ENCODE measurements around the gene CES5A.

Gene CES5A

GRCh38 chr16:55911616-55912015 lies 36.4 kb upstream of the CES5A start:
- Histone ChIP-seq H3K18ac (ENCODE audit: low read length) (no peak overlapping the region), H2BK5ac (ENCODE audit: low read depth, low read length, poor library complexity) (no peak overlapping the region), H3K4me2 (ENCODE audit: low read length) (no peak overlapping the region), H4K12ac (ENCODE audit: low read depth, low read length) (no peak overlapping the region), H3K9ac (ENCODE audit: low read length) (no peak overlapping the region), H2AK5ac (ENCODE audit: low read length) (no peak overlapping the region), H3K79me1 (ENCODE audit: low read length) (peaks cover 21% of the 10 kb centered on the region), H4K8ac (ENCODE audit: low read depth, low read length) (peak overlapping the region; percentile 61), H2AFZ (ENCODE audit: insufficient read depth, low read length, poor library complexity) (no peak overlapping the region), H3K27me3 (ENCODE audit: insufficient read depth, low read length) (no peaks in the 10 kb centered on the region), H3K14ac (ENCODE audit: low read length) (peak overlapping the region; percentile 12), H3K27ac (ENCODE audit: low read depth, low read length) (no peak overlapping the region), H3K4me3 (ENCODE audit: low read depth, low read length) (no peak overlapping the region), H4K91ac (ENCODE audit: low read depth, low read length) (peak overlapping the region; percentile 85), H3K36me3 (ENCODE audit: control insufficient read depth in 1 of 2, insufficient read depth in 2 of 2, low read length in 2 of 2) (no peaks in the 10 kb centered on the region), H3K4me1 (ENCODE audit: control insufficient read depth in 1 of 2, insufficient read depth in 2 of 2, low read length in 2 of 2) (peaks cover 26 to 35% of the 10 kb centered on the region in 2 experiments), H2BK120ac (ENCODE audit: insufficient read depth, low read length, poor library complexity) (peak overlapping the region; percentile 30), H3K23ac (ENCODE audit: low read length) (no peak overlapping the region), H3K4ac (ENCODE audit: low read depth, low read length) (no peak overlapping the region), H3K79me2 (ENCODE audit: control insufficient read depth, insufficient read depth, low read length, poor library complexity) (peaks cover 2% of the 10 kb centered on the region), H3K9me3 (ENCODE audit: insufficient read depth, low read depth, low read length) (no peaks in the 10 kb centered on the region), H2BK12ac (ENCODE audit: low read length) (peak overlapping the region; percentile 37)
- no CpG with 5 or more reads among the region's 2 CpGs for WGBS (ENCODE audit: extremely low coverage, insufficient coverage, insufficient read length)
- DNase-seq, result no peak

- H4K8ac ChIP-seq (ENCODE audit: low read depth, low read length), result no peak overlapping the region
- H3K14ac ChIP-seq (ENCODE audit: low read length), result no peak overlapping the region
- H2BK5ac ChIP-seq (ENCODE audit: low read depth, low read length, poor library complexity), result no peak overlapping the region
- DNase-seq, result no peak
- no peak overlapping the region for H3K9ac ChIP-seq (ENCODE audit: low read length)
- H3K79me2 ChIP-seq (ENCODE audit: control insufficient read depth, insufficient read depth, low read length, poor library complexity), result peaks cover 2% of the 10 kb centered on the region
- H2BK120ac ChIP-seq (ENCODE audit: insufficient read depth, low read length, poor library complexity), result no peak overlapping the region
- no peak overlapping the region for H3K4me2 ChIP-seq (ENCODE audit: low read length)
- H2BK12ac ChIP-seq (ENCODE audit: low read length), result no peak overlapping the region
- no peak overlapping the region for H4K91ac ChIP-seq (ENCODE audit: low read depth, low read length)
- H4K12ac ChIP-seq (ENCODE audit: low read depth, low read length), result no peak overlapping the region
- H3K27me3 ChIP-seq (ENCODE audit: insufficient read depth, low read length), result no peaks in the 10 kb centered on the region
- WGBS (ENCODE audit: extremely low coverage, insufficient coverage, insufficient read length), result no CpG with 5 or more reads among the region's 2 CpGs
- no peak overlapping the region for H2AFZ ChIP-seq (ENCODE audit: insufficient read depth, low read length, poor library complexity)
- H3K4ac ChIP-seq (ENCODE audit: low read depth, low read length), result no peak overlapping the region
- H3K36me3 ChIP-seq (ENCODE audit: control insufficient read depth in 1 of 2, insufficient read depth in 2 of 2, low read length in 2 of 2), result no peaks in the 10 kb centered on the region
- no peak overlapping the region for H2AK5ac ChIP-seq (ENCODE audit: low read length)
- no peaks in the 10 kb centered on the region for H3K9me3 ChIP-seq (ENCODE audit: insufficient read depth, low read depth, low read length)
- H3K18ac ChIP-seq (ENCODE audit: low read length), result no peak overlapping the region
- peaks cover 14 to 21% of the 10 kb centered on the region in 2 experiments for H3K4me1 ChIP-seq (ENCODE audit: control insufficient read depth in 1 of 2, insufficient read depth in 2 of 2, low read length in 2 of 2)
- H3K23ac ChIP-seq (ENCODE audit: low read length), result no peak overlapping the region
- H3K27ac ChIP-seq (ENCODE audit: low read depth, low read length), result no peak overlapping the region
- peaks cover 19% of the 10 kb centered on the region for H3K79me1 ChIP-seq (ENCODE audit: low read length)
- no peak overlapping the region for H3K4me3 ChIP-seq (ENCODE audit: low read depth, low read length)
These were observed 34.7 kb upstream of the CES5A start for GRCh38 chr16:55909876-55910275.

DNA sequence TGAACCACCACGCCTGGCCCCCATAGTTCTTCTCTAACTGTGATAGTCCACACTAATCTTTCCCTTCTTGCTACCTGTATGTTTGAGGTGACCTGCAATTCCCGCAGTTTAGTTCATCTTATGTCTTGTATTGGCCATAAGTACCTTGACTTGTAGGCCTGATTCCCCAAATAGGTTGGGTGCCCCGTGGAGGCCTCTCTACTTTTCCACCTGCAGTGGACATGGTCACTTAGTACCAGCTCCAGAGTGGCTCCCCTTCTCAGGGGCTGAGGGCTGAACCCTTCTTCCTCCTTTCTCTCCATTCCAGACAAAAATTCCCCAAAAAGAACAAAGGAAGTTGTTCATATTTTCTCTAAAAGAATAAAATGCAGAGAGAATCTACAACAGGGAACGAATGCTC lies 33.5 kb upstream of the CES5A start:
- H3K27ac ChIP-seq (ENCODE audit: low read depth, low read length), result no peak overlapping the region
- no peak overlapping the region for H3K4ac ChIP-seq (ENCODE audit: low read depth, low read length)
- H3K4me2 ChIP-seq (ENCODE audit: low read length), result no peak overlapping the region
- no peak overlapping the region for H4K8ac ChIP-seq (ENCODE audit: low read depth, low read length)
- H3K4me1 ChIP-seq (ENCODE audit: control insufficient read depth in 1 of 2, insufficient read depth in 2 of 2, low read length in 2 of 2), result peaks cover 13 to 15% of the 10 kb centered on the region in 2 experiments
- H3K9ac ChIP-seq (ENCODE audit: low read length), result no peak overlapping the region
- no peak overlapping the region for H3K18ac ChIP-seq (ENCODE audit: low read length)
- H3K27me3 ChIP-seq (ENCODE audit: insufficient read depth, low read length), result no peaks in the 10 kb centered on the region
- H2AK5ac ChIP-seq (ENCODE audit: low read length), result no peak overlapping the region
- peaks cover 2% of the 10 kb centered on the region for H3K79me2 ChIP-seq (ENCODE audit: control insufficient read depth, insufficient read depth, low read length, poor library complexity)
- no peak for DNase-seq
- no peaks in the 10 kb centered on the region for H3K9me3 ChIP-seq (ENCODE audit: insufficient read depth, low read depth, low read length)
- peaks cover 16% of the 10 kb centered on the region for H3K79me1 ChIP-seq (ENCODE audit: low read length)
- no peak overlapping the region for H3K14ac ChIP-seq (ENCODE audit: low read length)
- no peak overlapping the region for H3K23ac ChIP-seq (ENCODE audit: low read length)
- H2BK5ac ChIP-seq (ENCODE audit: low read depth, low read length, poor library complexity), result no peak overlapping the region
- no peak overlapping the region for H2BK120ac ChIP-seq (ENCODE audit: insufficient read depth, low read length, poor library complexity)
- no peak overlapping the region for H3K4me3 ChIP-seq (ENCODE audit: low read depth, low read length)
- no peak overlapping the region for H4K91ac ChIP-seq (ENCODE audit: low read depth, low read length)
- H3K36me3 ChIP-seq (ENCODE audit: control insufficient read depth in 1 of 2, insufficient read depth in 2 of 2, low read length in 2 of 2), result no peaks in the 10 kb centered on the region
- no peak overlapping the region for H4K12ac ChIP-seq (ENCODE audit: low read depth, low read length)
- H2AFZ ChIP-seq (ENCODE audit: insufficient read depth, low read length, poor library complexity), result no peak overlapping the region
- H2BK12ac ChIP-seq (ENCODE audit: low read length), result no peak overlapping the region
- no CpG with 5 or more reads among the region's 4 CpGs for WGBS (ENCODE audit: extremely low coverage, insufficient coverage, insufficient read length)

DNA sequence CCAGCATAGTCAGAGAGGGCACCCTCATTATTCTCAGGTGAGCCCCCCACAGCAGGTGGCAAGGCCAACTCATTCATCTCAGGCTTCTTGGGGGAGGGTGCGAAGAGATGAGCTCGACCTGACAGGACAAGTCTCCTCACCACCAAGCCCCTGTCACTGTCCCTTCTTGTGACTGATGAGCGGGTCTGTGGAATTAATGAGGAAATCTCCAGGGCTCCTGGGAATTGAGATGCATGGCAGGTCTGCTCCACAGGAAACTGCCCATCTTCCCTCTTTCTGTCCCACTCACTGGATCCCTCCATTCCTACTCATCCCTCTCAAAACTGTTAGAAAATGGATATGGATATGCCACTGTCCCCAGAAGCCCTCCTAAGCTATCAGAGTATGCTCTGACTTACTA lies 32.5 kb upstream of the CES5A start:
- H3K36me3 ChIP-seq (ENCODE audit: control insufficient read depth in 1 of 2, insufficient read depth in 2 of 2, low read length in 2 of 2), result no peaks in the 10 kb centered on the region
- peaks cover 14% of the 10 kb centered on the region for H3K79me1 ChIP-seq (ENCODE audit: low read length)
- no peak overlapping the region for H3K18ac ChIP-seq (ENCODE audit: low read length)
- no peak overlapping the region for H3K27ac ChIP-seq (ENCODE audit: low read depth, low read length)
- no peak overlapping the region for H2BK120ac ChIP-seq (ENCODE audit: insufficient read depth, low read length, poor library complexity)
- H2AK5ac ChIP-seq (ENCODE audit: low read length), result no peak overlapping the region
- peaks cover 1% of the 10 kb centered on the region for H3K9me3 ChIP-seq (ENCODE audit: insufficient read depth, low read depth, low read length)
- no peak overlapping the region for H3K4ac ChIP-seq (ENCODE audit: low read depth, low read length)
- no peak overlapping the region for H4K12ac ChIP-seq (ENCODE audit: low read depth, low read length)
- H2BK5ac ChIP-seq (ENCODE audit: low read depth, low read length, poor library complexity), result no peak overlapping the region
- H3K9ac ChIP-seq (ENCODE audit: low read length), result no peak overlapping the region
- H3K4me2 ChIP-seq (ENCODE audit: low read length), result no peak overlapping the region
- H3K27me3 ChIP-seq (ENCODE audit: insufficient read depth, low read length), result no peaks in the 10 kb centered on the region
- H3K79me2 ChIP-seq (ENCODE audit: control insufficient read depth, insufficient read depth, low read length, poor library complexity), result peaks cover 2% of the 10 kb centered on the region
- H3K4me1 ChIP-seq (ENCODE audit: control insufficient read depth in 1 of 2, insufficient read depth in 2 of 2, low read length in 2 of 2), result peaks cover 11 to 12% of the 10 kb centered on the region in 2 experiments
- DNase-seq, result no peak
- H2BK12ac ChIP-seq (ENCODE audit: low read length), result no peak overlapping the region
- H3K23ac ChIP-seq (ENCODE audit: low read length), result no peak overlapping the region
- no peak overlapping the region for H2AFZ ChIP-seq (ENCODE audit: insufficient read depth, low read length, poor library complexity)
- H4K8ac ChIP-seq (ENCODE audit: low read depth, low read length), result no peak overlapping the region
- no peak overlapping the region for H4K91ac ChIP-seq (ENCODE audit: low read depth, low read length)
- H3K4me3 ChIP-seq (ENCODE audit: low read depth, low read length), result no peak overlapping the region
- no CpG with 5 or more reads among the region's 3 CpGs for WGBS (ENCODE audit: extremely low coverage, insufficient coverage, insufficient read length)
- H3K14ac ChIP-seq (ENCODE audit: low read length), result no peak overlapping the region
